ENCODE measurements around the gene ATG101.

Gene ATG101

GRCh38 chr12:52069327-52070184, at the start of gene ATG101:
Gene ATG101 (plus strand): TSS chr12:52069978. CDS start chr12:52073651, 3,673 bp downstream.
- DNase-seq (ENCODE audit: low spot score): peak; percentile 97

GRCh38 chr12:52020539-52021336, 49.0 kb upstream of the ATG101 start:
- DNase-seq (ENCODE audit: low spot score): peak; percentile 80

- no peak for DNase-seq (ENCODE audit: low spot score)
These were observed 47.0 kb upstream of the ATG101 start for GRCh38 chr12:52022841-52023181.

DNA sequence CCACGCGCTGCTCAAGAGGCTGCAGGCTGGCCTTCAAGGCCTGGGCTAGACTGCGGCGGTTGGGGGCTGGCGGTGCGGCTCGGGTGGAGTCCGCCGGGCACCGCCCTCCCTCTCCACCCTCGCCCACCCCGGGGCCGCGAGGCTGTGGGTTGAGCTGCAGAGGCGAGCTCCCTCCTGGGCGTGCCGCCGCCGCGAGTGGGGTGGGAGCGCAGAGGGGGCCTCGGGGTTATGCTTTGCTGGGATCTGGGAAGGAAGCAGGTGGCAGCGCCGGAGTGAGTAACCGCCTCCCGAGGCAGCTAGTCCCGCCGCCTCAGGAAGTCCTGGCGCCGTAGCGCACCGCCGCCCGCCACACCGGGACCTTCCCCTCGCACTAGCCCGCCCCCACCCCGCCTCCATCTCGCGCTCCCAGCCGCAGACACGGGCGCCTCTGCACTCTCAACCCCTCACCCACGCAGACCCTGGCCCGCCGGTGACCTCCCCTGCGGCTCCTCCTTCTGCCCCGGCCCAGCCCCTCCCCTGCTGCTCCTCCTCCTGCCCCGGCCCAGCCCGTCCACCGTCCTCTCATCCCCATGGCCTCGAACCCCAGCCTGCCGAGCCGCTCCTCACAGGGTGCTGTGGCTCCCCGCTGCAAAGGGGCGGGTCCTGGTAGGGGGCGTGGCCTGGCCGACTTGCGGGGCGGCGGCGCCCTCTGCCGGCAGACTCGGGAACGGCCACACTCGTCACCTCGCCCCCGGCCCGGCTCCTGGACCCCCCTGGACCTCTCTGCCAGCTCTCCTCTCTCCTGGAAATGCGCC, 46.4 kb upstream of the ATG101 start:
- DNase-seq (ENCODE audit: low spot score): peak; percentile 84

- DNase-seq (ENCODE audit: low spot score): peak; percentile 70
These were observed 45.6 kb upstream of the ATG101 start for GRCh38 chr12:52023976-52024688.

- DNase-seq (ENCODE audit: low spot score): peak; percentile 71
These were observed 44.9 kb upstream of the ATG101 start for GRCh38 chr12:52024845-52025230.

DNA sequence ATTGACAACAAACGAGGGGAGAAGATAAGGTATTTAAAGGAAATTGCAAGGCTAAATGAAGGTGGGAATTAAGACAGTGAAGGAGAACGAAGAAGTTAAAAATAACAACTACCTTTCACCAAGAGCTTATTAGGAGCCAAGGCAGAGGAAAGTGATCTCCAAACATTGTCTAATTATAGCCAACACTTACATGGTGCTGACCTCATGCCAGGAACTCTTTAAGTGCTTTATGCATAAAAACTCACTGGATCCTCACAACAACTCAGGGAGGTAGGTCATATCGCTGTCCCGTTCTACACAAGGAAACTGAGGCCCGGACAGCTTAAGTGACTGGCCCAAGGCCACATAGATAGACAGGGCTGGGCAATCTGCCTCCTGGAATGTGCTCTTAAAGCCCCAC, 43.5 kb upstream of the ATG101 start:
- no peak for DNase-seq (ENCODE audit: low spot score)

DNA sequence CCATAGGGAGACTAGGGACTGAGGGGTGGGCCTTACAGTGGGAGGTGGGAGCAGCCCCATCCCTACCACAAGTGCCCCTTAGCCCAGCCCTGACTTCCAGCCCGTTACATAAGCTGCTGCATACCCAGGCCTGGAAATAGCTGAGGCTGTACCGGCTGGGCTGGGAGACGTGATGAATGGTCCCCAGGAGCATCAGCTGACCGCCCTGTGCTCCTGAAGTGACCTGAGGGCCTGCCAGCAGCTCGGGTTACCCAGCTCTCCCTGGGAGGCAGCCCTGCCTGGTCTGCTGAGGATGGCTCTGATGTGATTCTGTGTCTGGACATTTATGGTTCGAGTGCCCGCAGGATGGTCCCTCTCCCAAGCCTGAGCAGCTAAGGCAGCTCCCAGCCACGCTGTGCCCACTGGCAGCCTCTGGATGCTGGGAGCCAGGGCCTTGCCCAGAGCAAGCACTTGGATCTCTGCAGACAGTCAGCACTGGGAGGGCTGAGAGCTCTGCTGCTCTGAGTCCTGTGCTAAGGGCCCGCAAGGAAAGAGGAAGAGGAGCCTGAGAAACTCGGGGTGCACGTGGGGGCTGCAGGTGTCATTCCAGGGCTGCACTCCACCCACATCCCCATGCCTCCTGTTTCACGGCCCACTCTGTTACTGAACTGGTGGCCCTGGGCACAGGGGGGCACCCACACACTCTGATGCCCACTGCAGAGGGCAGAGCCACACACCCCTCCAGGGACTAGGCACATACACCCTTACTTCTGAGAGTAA, 42.5 kb upstream of the ATG101 start:
- peak; percentile 50 for DNase-seq (ENCODE audit: low spot score)

DNA sequence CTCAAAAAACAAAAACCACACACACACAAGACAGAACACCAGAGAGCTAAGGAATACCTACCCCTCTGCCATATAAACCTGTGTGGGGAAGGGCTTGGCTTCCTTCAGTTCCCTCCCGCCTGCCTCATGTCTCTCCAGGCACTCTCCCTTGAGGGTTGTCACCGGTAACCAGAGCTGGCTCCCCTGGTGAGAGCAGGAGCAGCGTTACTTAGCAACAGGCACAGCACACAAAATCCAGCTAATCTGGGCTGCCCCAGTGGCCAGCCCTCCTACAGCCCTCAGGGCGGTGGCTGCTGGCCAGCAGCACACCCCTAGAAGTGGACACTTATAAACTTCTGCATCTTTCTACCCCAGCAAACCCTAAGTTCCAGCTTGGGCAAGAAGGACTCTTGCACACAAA, 40.1 kb upstream of the ATG101 start:
- DNase-seq (ENCODE audit: low spot score): peak; percentile 51

GRCh38 chr12:52032446-52032803, 37.4 kb upstream of the ATG101 start:
- no peak for DNase-seq (ENCODE audit: low spot score)

DNA sequence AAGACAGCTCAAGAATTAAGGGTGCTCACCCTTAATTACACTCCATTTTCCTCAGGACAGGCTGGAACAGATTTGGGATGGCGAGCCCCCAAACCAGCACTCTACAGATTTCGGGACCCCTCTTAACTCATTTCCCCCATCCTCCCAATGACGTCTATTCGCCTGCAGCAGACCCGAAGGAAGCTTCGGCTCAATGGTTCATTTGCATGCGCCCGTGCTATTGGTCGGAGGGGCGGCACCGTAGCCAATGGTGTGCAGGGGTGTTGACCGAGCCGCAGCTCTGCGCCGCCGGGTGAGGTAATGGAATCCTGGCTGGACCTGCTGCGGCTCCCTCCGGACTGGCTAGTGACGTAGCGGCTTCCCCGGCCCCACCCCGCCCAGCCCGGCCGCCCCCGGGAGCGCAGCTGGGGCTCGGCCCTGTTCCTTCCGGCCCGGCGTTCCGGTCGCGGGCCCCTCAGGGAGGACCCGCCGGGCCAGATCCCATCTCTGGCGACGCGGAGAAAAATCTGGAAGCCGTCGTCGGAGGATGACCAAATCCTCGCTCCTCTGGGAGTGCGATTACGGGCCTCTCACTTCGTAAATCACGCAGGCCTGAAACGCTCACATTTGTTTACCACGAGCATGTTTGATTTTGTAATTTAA, 36.9 kb upstream of the ATG101 start:
- DNase-seq (ENCODE audit: low spot score): peak; percentile 97

DNA sequence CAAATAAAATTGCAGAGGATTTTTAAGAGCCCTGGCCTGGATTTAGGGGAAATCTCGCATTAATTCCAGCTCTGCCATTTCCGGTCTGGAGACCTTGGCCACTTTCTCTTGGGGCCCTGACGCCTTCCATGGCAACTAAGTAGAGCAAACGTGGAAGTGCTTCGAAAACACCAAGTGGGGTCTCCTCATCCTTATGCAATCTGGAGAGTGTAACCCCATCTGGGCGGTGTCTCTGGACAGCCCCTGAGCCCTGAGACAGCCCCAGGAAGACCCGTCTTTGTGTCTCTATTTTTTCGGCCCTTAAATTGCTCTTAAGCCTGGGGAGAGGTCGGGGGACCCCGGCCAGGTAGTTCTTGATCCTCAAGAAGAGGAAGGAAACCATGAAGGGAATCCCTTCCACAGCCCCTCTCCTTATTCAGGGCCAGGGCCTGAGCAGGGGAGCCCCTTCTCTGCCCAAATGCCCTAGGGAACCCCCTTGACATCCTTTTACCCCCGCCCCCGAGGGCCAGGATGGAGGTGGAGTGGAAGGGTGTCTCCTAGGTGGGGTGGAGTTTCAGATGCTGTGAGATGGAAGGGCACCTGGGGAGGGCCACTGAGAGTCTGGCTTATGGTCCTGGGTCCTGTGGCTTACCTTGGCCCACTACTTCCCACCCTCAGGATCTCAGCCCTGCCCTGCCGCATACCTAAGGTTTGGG, 36.2 kb upstream of the ATG101 start:
- DNase-seq (ENCODE audit: low spot score): no peak

DNA sequence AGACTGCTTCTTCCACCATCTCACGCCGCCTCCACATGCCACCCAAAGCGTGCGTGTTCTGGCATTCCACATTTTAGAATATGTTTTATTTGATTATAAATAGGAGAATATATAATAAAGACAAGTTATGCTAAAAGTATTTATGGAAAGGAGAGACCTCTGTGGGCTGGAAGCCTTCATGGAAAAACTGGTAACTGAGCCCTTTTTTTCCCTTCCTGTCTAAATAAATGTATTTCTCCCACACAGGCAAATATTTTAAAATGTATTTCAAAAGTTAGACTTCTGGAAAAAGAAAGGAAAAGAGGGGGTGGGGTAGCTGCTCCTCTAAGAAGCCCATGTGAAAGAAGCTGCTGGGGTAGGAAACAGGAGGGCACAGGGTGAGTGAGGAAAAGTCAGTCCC, 34.6 kb upstream of the ATG101 start:
- no peak for DNase-seq (ENCODE audit: low spot score)

DNA sequence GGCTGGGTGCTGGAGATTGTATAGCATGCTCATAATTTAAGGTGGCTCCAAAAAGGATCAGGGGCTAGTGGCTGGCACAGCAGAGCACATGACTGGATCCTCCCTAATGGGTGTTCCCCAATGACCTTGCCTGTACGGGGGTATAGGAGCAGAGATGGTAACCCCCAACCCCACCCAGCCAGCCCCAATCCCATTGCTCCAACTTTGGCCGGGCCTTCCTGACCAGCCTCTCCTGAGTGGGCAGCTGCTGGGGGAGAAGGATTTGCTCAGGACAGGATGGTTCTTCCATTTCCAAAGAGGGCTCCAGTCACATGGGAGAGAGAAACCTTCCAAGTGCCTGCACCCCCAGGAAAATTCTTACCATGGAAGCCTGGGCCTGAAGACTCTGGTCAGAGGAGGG, 33.9 kb upstream of the ATG101 start:
- DNase-seq (ENCODE audit: low spot score): no peak

GRCh38 chr12:52036587-52037171, 33.1 kb upstream of the ATG101 start:
- DNase-seq (ENCODE audit: low spot score): peak; percentile 79

DNA sequence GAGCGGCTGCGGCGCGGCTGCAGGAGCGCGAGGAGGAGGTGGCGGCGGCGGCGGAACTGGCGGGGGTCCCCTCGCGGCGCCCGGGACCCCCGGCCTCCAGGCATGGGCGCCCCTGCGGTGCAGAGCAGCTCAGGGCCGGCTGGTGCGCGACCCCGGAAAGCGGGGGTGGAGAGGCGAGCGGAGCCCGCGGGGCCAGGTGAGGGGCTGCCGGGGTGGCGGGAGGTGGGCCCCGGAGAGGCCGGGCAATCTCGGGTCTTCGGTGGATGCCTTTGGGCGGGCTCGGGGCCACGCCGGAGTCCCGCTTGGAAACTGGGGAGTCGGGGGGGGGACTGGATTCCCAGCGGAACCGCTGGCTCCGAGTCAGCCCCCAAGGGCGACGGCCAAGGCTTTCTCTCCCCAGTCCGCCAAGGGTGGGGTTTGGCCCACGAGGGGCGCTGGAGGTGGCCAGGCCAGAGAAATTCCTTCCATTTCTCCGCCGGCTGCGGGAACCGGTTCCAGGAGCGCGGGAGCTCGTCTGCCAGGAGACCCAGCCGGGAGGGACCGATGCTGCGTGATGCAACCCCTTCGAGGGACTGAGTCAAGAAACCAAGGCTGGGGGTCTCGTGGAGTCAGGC, 32.4 kb upstream of the ATG101 start:
- DNase-seq (ENCODE audit: low spot score): no peak

DNA sequence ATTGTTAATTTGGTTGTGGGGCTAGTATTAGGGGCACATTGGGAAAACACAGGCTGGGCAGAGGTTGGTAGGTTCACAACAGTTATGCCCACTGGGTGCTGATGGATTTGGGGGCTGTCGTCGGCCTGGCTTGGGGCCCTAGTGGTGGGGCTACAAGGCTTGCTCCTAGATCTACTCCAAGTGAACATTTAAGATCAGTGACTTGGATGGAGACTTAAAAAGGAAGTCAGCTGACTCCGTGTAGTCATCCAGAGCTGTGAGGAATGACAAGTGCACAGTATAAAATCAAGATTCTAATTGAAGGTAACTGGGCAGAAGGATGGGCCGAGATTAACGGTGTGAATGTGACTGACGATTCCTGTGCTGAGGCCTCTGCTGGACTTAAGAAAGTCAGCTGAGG, 31.3 kb upstream of the ATG101 start:
- DNase-seq (ENCODE audit: low spot score): no peak

GRCh38 chr12:52041035-52041434, 28.7 kb upstream of the ATG101 start:
- no peak for DNase-seq (ENCODE audit: low spot score)

DNA sequence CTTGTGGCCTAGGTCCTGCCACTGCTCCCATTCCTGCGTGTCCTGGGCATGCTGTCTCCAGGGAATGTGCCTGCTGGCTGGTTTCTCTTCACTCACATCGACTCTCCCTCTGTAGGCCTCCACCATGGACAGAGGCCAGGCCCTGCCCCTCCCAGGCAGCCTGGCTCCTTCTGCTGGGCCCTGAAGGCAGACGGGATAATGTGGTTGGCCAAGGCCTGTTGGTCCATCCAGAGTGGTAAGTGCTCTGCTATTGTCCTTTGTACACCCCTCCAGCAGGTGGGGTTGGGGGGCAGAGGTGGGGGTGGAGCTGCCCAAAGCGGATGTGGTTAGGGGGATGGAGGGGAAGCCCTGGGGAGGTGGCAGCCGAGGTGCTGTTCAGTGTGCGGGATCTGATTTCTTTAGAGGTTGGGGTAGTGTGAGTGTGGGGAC, 28.1 kb upstream of the ATG101 start:
- DNase-seq (ENCODE audit: low spot score): peak; percentile 82

Measured in NAMALWA (cell line).